GM21423 (cell line): ENCODE measurements around the gene PDIA5.

Source experiments
- ATAC-seq: cut with Tn5 transposase; IDR thresholded peaks from one replicate; pipeline ENCODE4 v1.9.1; 2021; ENCODE audit warnings: mild to moderate bottlenecking, moderate library complexity; ENCODE audit not compliant: unreplicated experiment

The PDIA5 gene

GRCh38 chr3:123090728-123091531 lies 24.1 kb downstream of the PDIA5 start:
- ATAC-seq = no peak

GRCh38 chr3:123092243-123092642 lies 25.4 kb downstream of the PDIA5 start:
- no peak for ATAC-seq

- ATAC-seq = no peak
Observed at GRCh38 chr3:123093696-123094095, 26.9 kb downstream of the PDIA5 start.

- no peak for ATAC-seq
Observed at GRCh38 chr3:123094516-123095313, 27.9 kb downstream of the PDIA5 start.

GRCh38 chr3:123096126-123096525 lies 29.3 kb downstream of the PDIA5 start:
- no peak for ATAC-seq

GRCh38 chr3:123096731-123097130 lies 29.9 kb downstream of the PDIA5 start:
- no peak for ATAC-seq

- no peak for ATAC-seq
Observed at GRCh38 chr3:123098426-123099330, 31.9 kb downstream of the PDIA5 start.

- no peak for ATAC-seq
Observed at GRCh38 chr3:123099331-123100192, 32.7 kb downstream of the PDIA5 start.

GRCh38 chr3:123100193-123100776 lies 33.5 kb downstream of the PDIA5 start:
- no peak for ATAC-seq

GRCh38 chr3:123102249-123102648 lies 35.4 kb downstream of the PDIA5 start:
- no peak for ATAC-seq

GRCh38 chr3:123102826-123103225 lies 36.0 kb downstream of the PDIA5 start:
- ATAC-seq = no peak

GRCh38 chr3:123104550-123104949 lies 37.7 kb downstream of the PDIA5 start:
- no peak for ATAC-seq

- ATAC-seq = peak; percentile 63
Observed at GRCh38 chr3:123105201-123106189, 38.7 kb downstream of the PDIA5 start.

- ATAC-seq = no peak
Observed at GRCh38 chr3:123110282-123110975, 43.6 kb downstream of the PDIA5 start.

GRCh38 chr3:123110976-123111615 lies 44.3 kb downstream of the PDIA5 start:
- ATAC-seq = no peak

- no peak for ATAC-seq
Observed at GRCh38 chr3:123111640-123112039, 44.8 kb downstream of the PDIA5 start.

- no peak for ATAC-seq
Observed at GRCh38 chr3:123112232-123112631, 45.4 kb downstream of the PDIA5 start.
